ENCODE results near the gene SPATA18. TPM values are rescaled to one million over a fixed set of nuclear protein-coding genes. Genes with fewer than 3 reads are reported as not detected.
"Not testable (repeated sequence)": the region's sequence is repeated elsewhere in the genome, so short reads cannot be mapped to it uniquely, and the experiment has no call there.

Gene SPATA18
- polyA plus RNA-seq, 1 donor from 2014 or later = 0.09 TPM

- no peak for TF ChIP-seq RAD21 (conservative IDR thresholded peaks at IDR 0.05)
Measured at GRCh38 chr4:52126966-52127365, 75.9 kb downstream of the SPATA18 start (continued).

GRCh38 chr4:52135171-52135570 is 84.1 kb downstream of the SPATA18 start:
- Histone ChIP-seq H3K9me2 (ENCODE audit: insufficient read depth, low read length) (no peaks in the 10 kb centered on the region), H3K27ac (ENCODE audit: low read length) (no peak overlapping the region), H3K9ac (ENCODE audit: low read length) (no peak overlapping the region), H3F3A (ENCODE audit: insufficient read depth, low read length, poor library complexity, severe bottlenecking) (no peaks in the 10 kb centered on the region), H3K4me2 (ENCODE audit: low read length) (no peak overlapping the region), H3K79me2 (replicated peaks; ENCODE audit: insufficient read depth, low read length) (no peaks in the 10 kb centered on the region), H2AFZ (ENCODE audit: low read depth, low read length) (no peak overlapping the region), H3K36me3 (ENCODE audit: insufficient read depth, low read length) (no peaks in the 10 kb centered on the region), H3K27me3 (ENCODE audit: insufficient read depth, low read depth, low read length) (no peaks in the 10 kb centered on the region), H3K4me3 (ENCODE audit: low read length) (no peak overlapping the region), H3K9me3 (ENCODE audit: low read length) (no peaks in the 10 kb centered on the region), H4K20me1 (ENCODE audit: insufficient read depth) (no peaks in the 10 kb centered on the region)
- TF ChIP-seq MXI1 (conservative IDR thresholded peaks at IDR 0.05; ENCODE audit: poor library complexity, severe bottlenecking) (no peak), CTCF (IDR thresholded peaks at IDR 0.05; ENCODE audit: poor library complexity, severe bottlenecking) (no peak), EZH2 (IDR thresholded peaks at IDR 0.05; ENCODE audit: borderline replicate concordance, insufficient read depth, low read length, poor library complexity, severe bottlenecking) (no peak), TAF1 (IDR thresholded peaks at IDR 0.05; ENCODE audit: low read depth) (no peak), REST (IDR thresholded peaks at IDR 0.05; ENCODE audit: borderline replicate concordance) (no peak)

- H3F3A ChIP-seq (ENCODE audit: insufficient read depth, low read length, poor library complexity, severe bottlenecking); H3K4me2 ChIP-seq (ENCODE audit: low read length); H3K36me3 ChIP-seq (ENCODE audit: insufficient read depth, low read length); H3K27me3 ChIP-seq (ENCODE audit: insufficient read depth, low read depth, low read length); H3K9me3 ChIP-seq (ENCODE audit: low read length); H3K79me2 ChIP-seq (replicated peaks; ENCODE audit: insufficient read depth, low read length); H2AFZ ChIP-seq (ENCODE audit: low read depth, low read length); H3K9ac ChIP-seq (ENCODE audit: low read length); H3K9me2 ChIP-seq (ENCODE audit: insufficient read depth, low read length); H3K27ac ChIP-seq (ENCODE audit: low read length); H3K4me3 ChIP-seq (ENCODE audit: low read length); H4K20me1 ChIP-seq (ENCODE audit: insufficient read depth): not testable (repeated sequence)
Measured at GRCh38 chr4:52137152-52137551, 86.0 kb downstream of the SPATA18 start.

GRCh38 chr4:52142816-52143215 is 91.7 kb downstream of the SPATA18 start:
- Histone ChIP-seq H3K4me2 (ENCODE audit: low read length) (no peak overlapping the region), H3K4me3 (ENCODE audit: low read length) (no peak overlapping the region), H3K9me2 (ENCODE audit: insufficient read depth, low read length) (no peaks in the 10 kb centered on the region), H3K79me2 (replicated peaks; ENCODE audit: insufficient read depth, low read length) (no peaks in the 10 kb centered on the region), H3F3A (ENCODE audit: insufficient read depth, low read length, poor library complexity, severe bottlenecking) (no peaks in the 10 kb centered on the region), H3K9me3 (ENCODE audit: low read length) (peaks cover 3% of the 10 kb centered on the region), H3K36me3 (ENCODE audit: insufficient read depth, low read length) (no peaks in the 10 kb centered on the region), H2AFZ (ENCODE audit: low read depth, low read length) (no peak overlapping the region), H4K20me1 (ENCODE audit: insufficient read depth) (no peaks in the 10 kb centered on the region), H3K27ac (ENCODE audit: low read length) (no peak overlapping the region), H3K9ac (ENCODE audit: low read length) (no peak overlapping the region), H3K27me3 (ENCODE audit: insufficient read depth, low read depth, low read length) (no peaks in the 10 kb centered on the region)
- TF ChIP-seq REST (IDR thresholded peaks at IDR 0.05; ENCODE audit: borderline replicate concordance) (no peak), EZH2 (IDR thresholded peaks at IDR 0.05; ENCODE audit: borderline replicate concordance, insufficient read depth, low read length, poor library complexity, severe bottlenecking) (no peak), SMC3 (conservative IDR thresholded peaks at IDR 0.05; ENCODE audit: poor library complexity) (no peak), MXI1 (conservative IDR thresholded peaks at IDR 0.05; ENCODE audit: poor library complexity, severe bottlenecking) (no peak), RAD21 (conservative IDR thresholded peaks at IDR 0.05) (no peak), TAF1 (IDR thresholded peaks at IDR 0.05; ENCODE audit: low read depth) (no peak)

Measured in neural cell (in vitro differentiated cells).